Endothelial cell of umbilical vein (primary cell): ENCODE results near the gene VAV3. TPM values are rescaled to one million over a fixed set of nuclear protein-coding genes. Genes with fewer than 3 reads are reported as not detected.

Source experiments
- BruUV-seq: library from RNA; stranded (reverse); fragments of 400-500 nt; replicated peaks from 2 replicates; lab custom pipeline; 2021; lab: Mats Ljungman, UMichigan
- CTCF ChIA-PET: fragments of 300-600, 350-600 bp; sonication (Branson Sonifier 250); formaldehyde crosslinking; loops from one replicate; lab custom pipeline; 2021; ENCODE audit warnings: antibody characterized with exemption, inconsistent platforms; lab: Charles Lee
- POLR2A ChIA-PET: fragments of 300-600, 350-600 bp; sonication (Branson Sonifier 250); formaldehyde crosslinking; loops from one replicate; lab custom pipeline; 2021; ENCODE audit warnings: antibody characterized with exemption, inconsistent platforms; lab: Charles Lee
- DNase-seq: peaks from one replicate; pipeline ENCODE4 v3.0.0-alpha.2; 2011; ENCODE audit warnings: low read depth, low spot score
- FAIRE-seq: peaks from 2 replicates; lab custom pipeline; 2011; peaks lifted over from hg19 to GRCh38; lab: Jason Lieb, UNC
- H2AFZ ChIP-seq: 2 replicates; pipeline ENCODE4 v1.6.0; 2012; ENCODE audit warnings: low read depth, low read length, control low read depth, inconsistent platforms
- H3K27ac ChIP-seq: 2 replicates; pipeline ENCODE4 v1.5.1; 2011; ENCODE audit warnings: low read depth, mild to moderate bottlenecking, control low read depth, low read length, moderate library complexity; ENCODE audit not compliant: insufficient read depth
- H3K27me3 ChIP-seq, 2 experiments: 2 replicates each; pipeline versions ENCODE4 v1.6.0 to v1.6.1; 2011; ENCODE audit warnings: low read length in 2 of 2, mixed read lengths in 1 of 2; ENCODE audit not compliant: control insufficient read depth in 2 of 2, insufficient read depth in 2 of 2
- H3K36me3 ChIP-seq, 2 experiments: 2 replicates in 1 of 2; 3 replicates in 1 of 2; pipeline ENCODE4 v1.5.1; 2011; ENCODE audit warnings: low read length in 2 of 2, mild to moderate bottlenecking in 1 of 2, moderate library complexity in 1 of 2; ENCODE audit not compliant: control insufficient read depth in 2 of 2, insufficient read depth in 2 of 2; ENCODE audit errors: extremely low read depth in 1 of 2
- H3K4me1 ChIP-seq: 3 replicates; pipeline ENCODE4 v1.5.1; 2011; ENCODE audit warnings: mild to moderate bottlenecking, low read length; ENCODE audit not compliant: control insufficient read depth, insufficient read depth; ENCODE audit errors: extremely low read depth
- H3K4me2 ChIP-seq: 2 replicates; pipeline ENCODE4 v1.6.1; 2011; ENCODE audit warnings: low read length, control low read depth, mixed read lengths; ENCODE audit not compliant: insufficient read depth
- H3K4me3 ChIP-seq, 3 experiments: fragments of 200-600 bp in 1 of 3; sonication (generic), shearing (Covaris generic) in 1 of 3; replicated peaks in 1 of 3; 2 replicates each; pipeline ENCODE4 v1.5.1; 2011 to 2016; ENCODE audit warnings: control low read depth in 3 of 3, low read length in 3 of 3, mild to moderate bottlenecking in 2 of 3, inconsistent platforms in 1 of 3, low read depth in 1 of 3, moderate library complexity in 1 of 3; ENCODE audit not compliant: insufficient read depth in 1 of 3
- H3K79me2 ChIP-seq: 2 replicates; pipeline ENCODE4 v1.6.0; 2012; ENCODE audit warnings: low read length, inconsistent platforms; ENCODE audit not compliant: control insufficient read depth, insufficient read depth
- H3K9ac ChIP-seq: replicated peaks from 2 replicates; pipeline ENCODE3; 2011; ENCODE audit warnings: low read length, control low read depth; ENCODE audit not compliant: insufficient read depth; ENCODE audit errors: extremely low read depth
- H3K9me1 ChIP-seq: replicated peaks from 3 replicates; pipeline ENCODE4 v1.6.0; 2011; ENCODE audit warnings: mild to moderate bottlenecking, low read length; ENCODE audit not compliant: control insufficient read depth, insufficient read depth; ENCODE audit errors: extremely low read depth
- H3K9me3 ChIP-seq: replicated peaks from 2 replicates; pipeline ENCODE4 v1.5.1; 2012; ENCODE audit warnings: low read length, inconsistent platforms; ENCODE audit not compliant: control insufficient read depth, insufficient read depth
- H4K20me1 ChIP-seq: replicated peaks from 2 replicates; pipeline ENCODE3; 2011; ENCODE audit warnings: mild to moderate bottlenecking, low read length; ENCODE audit not compliant: control insufficient read depth, insufficient read depth; ENCODE audit errors: extremely low read depth
- CTCF ChIP-seq, 2 donors: IDR thresholded peaks; 1 replicate in 1 of 2; 2 replicates in 1 of 2; pipeline ENCODE4 v1.5.1; 2011; ENCODE audit warnings: low read length in 2 of 2, mild to moderate bottlenecking in 2 of 2, moderate library complexity in 2 of 2, control low read depth in 1 of 2, inconsistent platforms in 1 of 2, low read depth in 1 of 2; ENCODE audit not compliant: insufficient read depth in 1 of 2; ENCODE audit errors: extremely low read depth in 1 of 2
- EZH2 ChIP-seq: IDR thresholded peaks from 2 replicates; pipeline ENCODE4 v1.6.1; 2012; ENCODE audit warnings: borderline replicate concordance, low read depth, mild to moderate bottlenecking, moderate library complexity, low read length, inconsistent platforms; ENCODE audit not compliant: severe bottlenecking
- FOS ChIP-seq: IDR thresholded peaks from 2 replicates; pipeline ENCODE4 v1.6.1; 2011; ENCODE audit warnings: mild to moderate bottlenecking, low read length, moderate library complexity, borderline replicate concordance; ENCODE audit not compliant: insufficient read depth
- GATA2 ChIP-seq: IDR thresholded peaks from 2 replicates; pipeline ENCODE4 v1.7.0; 2011; ENCODE audit warnings: low read depth, mild to moderate bottlenecking, moderate library complexity, mixed read lengths, low read length; ENCODE audit not compliant: insufficient read length, insufficient read depth
- JUN ChIP-seq: IDR thresholded peaks from 2 replicates; pipeline ENCODE4 v1.6.1; 2011; ENCODE audit warnings: borderline replicate concordance, low read depth; ENCODE audit not compliant: insufficient read length, insufficient read depth
- MAX ChIP-seq: IDR thresholded peaks from 2 replicates; pipeline ENCODE4 v1.6.1; 2011; ENCODE audit not compliant: insufficient read depth, insufficient read length
- POLR2A ChIP-seq: IDR thresholded peaks from 2 replicates; pipeline ENCODE4 v1.6.1; 2012; ENCODE audit warnings: low read depth, mild to moderate bottlenecking, control low read depth, low read length
- POLR2AphosphoS5 ChIP-seq: IDR thresholded peaks from 2 replicates; pipeline ENCODE4 v1.6.1; 2012; ENCODE audit warnings: low read depth, mild to moderate bottlenecking, control low read depth, low read length, moderate library complexity; ENCODE audit not compliant: insufficient read depth
- dilution Hi-C: fragments of 300-500 bp; cut with MboI; formaldehyde crosslinking; loops from one replicate; pipeline ENCODE4 v1.15.0; 2019; ENCODE audit warnings: low sequenced_read_pairs; ENCODE audit not compliant: extremely low pct_ligation_motif_present
- intact Hi-C: fragments of 100-400 bp; cut with micrococcal nuclease; formaldehyde crosslinking; loops from one replicate; pipeline ENCODE4 v1.10.0; 2022
- polyA plus RNA-seq, 4 experiments: library from polyadenylated mRNA; depleted of rRNA in 3 of 4; stranded (reverse) in 3 of 4; unstranded in 1 of 4; fragments of >200 nt; gene quantifications; 2 replicates each; pipeline versions ENCODE4 v1.2.1 to v1.2.3, GENCODE V29; 2011 to 2012; ENCODE audit warnings: missing spikeins in 1 of 4
- total RNA-seq: library from RNA; stranded (reverse); gene quantifications from 2 replicates; pipeline ENCODE4 v1.2.3, GENCODE V29; 2021

The VAV3 gene
- total and polyA plus RNA-seq, 2 donors (not counting 3 experiments of a cell fraction or from before 2014, with no cell fraction given), result 0.18 to 1.5 TPM

- DNase-seq (no peak), FAIRE-seq (no peak)
- H3K36me3 ChIP-seq, result no peaks in the 10 kb centered on the region
- no peak overlapping the region for H3K9ac ChIP-seq
- intact Hi-C loops (no loop called here), dilution Hi-C loops (no loop called here)
- H3K9me3 ChIP-seq, result no peaks in the 10 kb centered on the region
- ChIA-PET POLR2A (no interaction called here), CTCF (no interaction called here)
- H3K27me3 ChIP-seq, result no peaks in the 10 kb centered on the region
- H4K20me1 ChIP-seq, result no peaks in the 10 kb centered on the region
- H3K4me1 ChIP-seq, result no peaks in the 10 kb centered on the region
- H3K4me3 ChIP-seq, result no peak overlapping the region
- no TSS peak for BruUV-seq
- no peaks in the 10 kb centered on the region for H3K79me2 ChIP-seq
- H2AFZ ChIP-seq, result no peak overlapping the region
- no peak for TF ChIP-seq JUN
- no peak for TF ChIP-seq FOS
- no peak for TF ChIP-seq MAX
- TF ChIP-seq EZH2, result no peak
- TF ChIP-seq CTCF (IDR thresholded peaks at IDR 0.05; ENCODE audit: extremely low read depth in 1 of 2, insufficient read depth in 1 of 2, low read depth in 1 of 2, low read length in 2 of 2), result no peak
- TF ChIP-seq POLR2A, result no peak
- TF ChIP-seq POLR2AphosphoS5, result no peak
- TF ChIP-seq GATA2, result no peak
- H3K27ac ChIP-seq, result no peak overlapping the region
- no peaks in the 10 kb centered on the region for H3K9me1 ChIP-seq
- no peak overlapping the region for H3K4me2 ChIP-seq
Observed at GRCh38 chr1:107637101-107637500, 327.9 kb downstream of the VAV3 start.
